SK-N-MC (cell line): ENCODE results near the gene SOX5.

Source experiments
- EZH2 ChIP-seq: fragments of 200-600 bp; sonication (generic); IDR thresholded peaks from one replicate; pipeline ENCODE4 v1.6.1; 2017; ENCODE audit warnings: antibody characterized with exemption
- FOXP2 ChIP-seq: optimal IDR thresholded peaks from 2 replicates; pipeline ENCODE3; 2011; ENCODE audit warnings: mild to moderate bottlenecking, moderate library complexity; ENCODE audit not compliant: insufficient read depth; ENCODE audit errors: extremely low read length, control extremely low read depth
- POLR2AphosphoS5 ChIP-seq: IDR thresholded peaks from 2 replicates; pipeline ENCODE4 v1.6.1; 2012; ENCODE audit warnings: mild to moderate bottlenecking, low read depth, low read length, borderline replicate concordance

- TF ChIP-seq EZH2 (no peak), POLR2AphosphoS5 (no peak), FOXP2 (no peak)
Observed at GRCh38 chr12:23757541-23757962, 191.9 kb downstream of the SOX5 start.
